Erythroblast (primary cell): ENCODE measurements around the gene NR3C2.
"Not testable (repeated sequence)": the region's sequence is repeated elsewhere in the genome, so short reads cannot be mapped to it uniquely, and the experiment has no call there.

ENCODE experiments used
- DNase-seq, 2 experiments: peaks; one replicate each; lab custom pipeline; 2025; lab: John Stamatoyannopoulos, UW
- GATA1 ChIP-seq: IDR thresholded peaks from 2 replicates; pipeline ENCODE4 v1.6.1; 2011; ENCODE audit warnings: low read depth, mild to moderate bottlenecking, control low read depth, low read length, moderate library complexity
- POLR2A ChIP-seq: IDR thresholded peaks from 2 replicates; pipeline ENCODE4 v1.6.1; 2011; ENCODE audit warnings: mild to moderate bottlenecking, low read length

NR3C2 gene

GRCh38 chr4:148103597-148104355 lies 338.4 kb downstream of the NR3C2 start:
- DNase-seq: no peak
- TF ChIP-seq POLR2A (no peak), GATA1 (no peak)

GRCh38 chr4:148101790-148102189 lies 340.4 kb downstream of the NR3C2 start:
- TF ChIP-seq POLR2A: no peak
- DNase-seq: no peak

GRCh38 chr4:148101235-148101634 lies 341.0 kb downstream of the NR3C2 start:
- no peak for DNase-seq
- no peak for TF ChIP-seq GATA1
- TF ChIP-seq POLR2A: no peak

GRCh38 chr4:148097801-148098200 lies 344.4 kb downstream of the NR3C2 start:
- TF ChIP-seq POLR2A: no peak
- no peak for TF ChIP-seq GATA1
- no peak for DNase-seq

GRCh38 chr4:148095346-148095923 lies 346.8 kb downstream of the NR3C2 start:
- TF ChIP-seq GATA1 (no peak), POLR2A (no peak)
- no peak for DNase-seq

- TF ChIP-seq GATA1: no peak
- no peak for TF ChIP-seq POLR2A
- no peak for DNase-seq
These were observed 348.1 kb downstream of the NR3C2 start for GRCh38 chr4:148094149-148094548.

GRCh38 chr4:148093065-148093464 lies 349.1 kb downstream of the NR3C2 start:
- TF ChIP-seq POLR2A (no peak), GATA1 (no peak)
- DNase-seq: no peak

GRCh38 chr4:148092316-148093014 lies 349.7 kb downstream of the NR3C2 start:
- DNase-seq: no peak
- TF ChIP-seq POLR2A: no peak
- no peak for TF ChIP-seq GATA1

GRCh38 chr4:148091896-148092295 lies 350.3 kb downstream of the NR3C2 start:
- no peak for TF ChIP-seq GATA1
- TF ChIP-seq POLR2A: no peak
- DNase-seq: no peak

- no peak for DNase-seq
- TF ChIP-seq GATA1: no peak
- TF ChIP-seq POLR2A: no peak
These were observed 351.4 kb downstream of the NR3C2 start for GRCh38 chr4:148090503-148091476.

- no peak for TF ChIP-seq GATA1
- DNase-seq: no peak
These were observed 352.2 kb downstream of the NR3C2 start for GRCh38 chr4:148090029-148090428.

GRCh38 chr4:148089624-148090023 lies 352.6 kb downstream of the NR3C2 start:
- no peak for DNase-seq
- TF ChIP-seq POLR2A (no peak), GATA1 (no peak)

- DNase-seq: not testable (repeated sequence)
These were observed 359.1 kb downstream of the NR3C2 start for GRCh38 chr4:148083073-148083472.
